Nephron progenitor cell (in vitro differentiated cells): Measurements from ENCODE around the gene DDR1.
"Not testable (repeated sequence)": the region's sequence is repeated elsewhere in the genome, so short reads cannot be mapped to it uniquely, and the experiment has no call there.

Experiments used
- DNase-seq: peaks from one replicate; pipeline ENCODE4 v3.0.0; 2021
- H3K27ac Mint-ChIP-seq: 2 replicates; pipeline ENCODE4 v1.8.0; 2021; ENCODE audit warnings: mild to moderate bottlenecking, moderate library complexity, mixed read lengths
- H3K27me3 Mint-ChIP-seq: 2 replicates; pipeline ENCODE4 v1.8.0; 2021; ENCODE audit warnings: mild to moderate bottlenecking, low read depth, mixed read lengths; ENCODE audit not compliant: poor library complexity
- H3K36me3 Mint-ChIP-seq: 2 replicates; pipeline ENCODE4 v1.8.0; 2021; ENCODE audit warnings: low read depth, mixed read lengths
- H3K4me1 Mint-ChIP-seq: 2 replicates; pipeline ENCODE4 v1.8.0; 2021; ENCODE audit warnings: mixed read lengths
- H3K4me3 Mint-ChIP-seq: 2 replicates; pipeline ENCODE4 v1.8.0; 2021; ENCODE audit warnings: mild to moderate bottlenecking, moderate library complexity, mixed read lengths
- H3K9me3 Mint-ChIP-seq: 2 replicates; pipeline ENCODE4 v1.8.0; 2021; ENCODE audit warnings: mild to moderate bottlenecking, moderate library complexity, mixed read lengths
- TF ChIP-seq, protein P1 (sequence below): fragments of 200-600 bp; sonication (generic); IDR thresholded peaks from 2 replicates; pipeline ENCODE4 v1.5.0; 2021; ENCODE audit warnings: antibody characterized with exemption

DDR1 gene

DNA sequence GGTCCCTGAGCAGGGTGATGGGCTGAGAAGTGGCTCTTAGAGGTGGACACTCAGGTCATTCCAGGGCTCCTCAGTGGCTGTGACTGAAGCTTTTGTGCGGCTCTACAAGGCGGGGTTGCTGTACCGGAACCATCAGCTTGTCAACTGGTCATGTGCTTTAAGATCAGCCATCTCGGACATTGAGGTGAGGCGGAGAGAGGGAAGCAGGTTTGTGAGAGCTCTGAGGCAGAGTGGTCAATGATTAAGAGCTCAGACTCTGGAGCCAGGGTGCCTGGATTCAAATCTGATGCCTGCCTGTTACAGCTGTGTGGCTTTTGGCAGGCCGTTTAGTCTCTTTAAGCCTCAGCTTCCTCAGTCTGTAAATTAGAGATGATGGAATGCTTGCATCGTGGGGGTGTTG lies 32.7 kb downstream of the DDR1 start:
- H3K27me3 Mint-ChIP-seq = peaks cover under 1% of the 10 kb centered on the region
- H3K4me1 Mint-ChIP-seq = peaks cover 43% of the 10 kb centered on the region
- DNase-seq = no peak
- TF ChIP-seq, protein P1, sequence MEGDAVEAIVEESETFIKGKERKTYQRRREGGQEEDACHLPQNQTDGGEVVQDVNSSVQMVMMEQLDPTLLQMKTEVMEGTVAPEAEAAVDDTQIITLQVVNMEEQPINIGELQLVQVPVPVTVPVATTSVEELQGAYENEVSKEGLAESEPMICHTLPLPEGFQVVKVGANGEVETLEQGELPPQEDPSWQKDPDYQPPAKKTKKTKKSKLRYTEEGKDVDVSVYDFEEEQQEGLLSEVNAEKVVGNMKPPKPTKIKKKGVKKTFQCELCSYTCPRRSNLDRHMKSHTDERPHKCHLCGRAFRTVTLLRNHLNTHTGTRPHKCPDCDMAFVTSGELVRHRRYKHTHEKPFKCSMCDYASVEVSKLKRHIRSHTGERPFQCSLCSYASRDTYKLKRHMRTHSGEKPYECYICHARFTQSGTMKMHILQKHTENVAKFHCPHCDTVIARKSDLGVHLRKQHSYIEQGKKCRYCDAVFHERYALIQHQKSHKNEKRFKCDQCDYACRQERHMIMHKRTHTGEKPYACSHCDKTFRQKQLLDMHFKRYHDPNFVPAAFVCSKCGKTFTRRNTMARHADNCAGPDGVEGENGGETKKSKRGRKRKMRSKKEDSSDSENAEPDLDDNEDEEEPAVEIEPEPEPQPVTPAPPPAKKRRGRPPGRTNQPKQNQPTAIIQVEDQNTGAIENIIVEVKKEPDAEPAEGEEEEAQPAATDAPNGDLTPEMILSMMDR = no peak
- H3K27ac Mint-ChIP-seq = peak overlapping the region; percentile 30
- no peak overlapping the region for H3K4me3 Mint-ChIP-seq
- H3K9me3 Mint-ChIP-seq = no peaks in the 10 kb centered on the region
- H3K36me3 Mint-ChIP-seq = peaks cover 38% of the 10 kb centered on the region

DNA sequence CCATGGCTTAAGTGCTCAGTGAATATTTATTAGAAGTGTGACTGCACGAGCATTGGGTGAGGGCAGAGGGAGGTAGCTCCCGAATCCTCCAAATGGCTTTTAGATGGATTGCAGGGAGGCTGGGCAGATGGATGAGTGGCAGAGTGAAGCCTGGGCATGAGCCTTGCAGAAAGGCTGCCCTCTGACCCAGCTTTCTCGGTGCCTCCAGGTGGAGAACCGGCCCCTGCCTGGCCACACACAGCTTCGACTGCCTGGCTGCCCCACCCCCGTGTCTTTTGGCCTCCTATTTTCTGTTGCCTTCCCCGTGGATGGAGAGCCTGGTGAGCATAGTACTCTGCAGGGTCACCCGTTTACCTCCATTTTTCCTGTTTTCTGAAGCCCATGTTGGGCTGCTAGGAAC lies 33.2 kb downstream of the DDR1 start:
- no peak for DNase-seq
- peaks cover 38% of the 10 kb centered on the region for H3K36me3 Mint-ChIP-seq
- TF ChIP-seq, protein P1 = no peak
- H3K4me1 Mint-ChIP-seq = peaks cover 43% of the 10 kb centered on the region
- no peaks in the 10 kb centered on the region for H3K27me3 Mint-ChIP-seq
- no peak overlapping the region for H3K4me3 Mint-ChIP-seq
- H3K27ac Mint-ChIP-seq = no peak overlapping the region
- H3K9me3 Mint-ChIP-seq = no peaks in the 10 kb centered on the region

DNA sequence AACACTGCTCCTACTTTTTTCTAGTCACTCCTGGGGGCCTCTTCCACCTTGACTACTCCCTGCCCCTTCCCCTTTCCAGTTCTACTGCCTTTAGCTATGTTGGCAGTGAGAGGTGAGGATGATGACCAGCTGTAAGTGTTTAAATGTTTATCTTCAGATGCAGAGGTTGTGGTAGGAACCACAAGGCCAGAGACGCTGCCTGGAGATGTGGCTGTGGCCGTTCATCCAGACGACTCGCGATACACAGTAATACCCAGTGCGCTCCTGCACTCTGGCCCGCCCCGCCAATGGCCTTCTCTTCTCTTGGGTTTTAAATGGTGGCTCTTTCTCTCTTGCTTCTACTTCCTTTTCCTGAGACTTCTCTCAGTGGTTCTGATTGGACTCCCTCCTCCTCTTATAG lies 34.4 kb downstream of the DDR1 start:
- H3K4me3 Mint-ChIP-seq = no peak overlapping the region
- no peak overlapping the region for H3K27ac Mint-ChIP-seq
- H3K4me1 Mint-ChIP-seq = peaks cover 36% of the 10 kb centered on the region
- TF ChIP-seq, protein P1 = no peak
- peaks cover 39% of the 10 kb centered on the region for H3K36me3 Mint-ChIP-seq
- DNase-seq = no peak
- no peaks in the 10 kb centered on the region for H3K27me3 Mint-ChIP-seq
- no peaks in the 10 kb centered on the region for H3K9me3 Mint-ChIP-seq

DNA sequence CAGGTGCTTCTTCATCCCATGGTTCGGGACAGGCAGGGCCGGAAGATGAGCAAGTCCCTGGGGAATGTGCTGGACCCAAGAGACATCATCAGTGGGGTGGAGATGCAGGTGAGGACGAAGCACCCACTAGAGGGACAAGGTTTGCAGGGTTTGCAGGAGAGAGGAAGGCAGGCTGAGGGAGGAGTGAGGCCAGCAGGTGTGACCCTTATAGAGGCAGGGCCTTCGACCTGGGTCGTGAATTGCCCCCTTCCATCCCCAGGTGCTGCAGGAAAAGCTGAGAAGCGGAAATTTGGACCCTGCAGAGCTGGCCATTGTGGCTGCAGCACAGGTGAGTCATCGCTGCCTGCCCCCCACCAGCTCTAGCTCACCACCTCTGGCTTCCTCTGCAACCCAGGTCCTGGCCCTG lies 38.1 kb downstream of the DDR1 start:
- H3K27me3 Mint-ChIP-seq = no peaks in the 10 kb centered on the region
- no peaks in the 10 kb centered on the region for H3K9me3 Mint-ChIP-seq
- no peak overlapping the region for H3K27ac Mint-ChIP-seq
- TF ChIP-seq, protein P1 = no peak
- H3K4me1 Mint-ChIP-seq = peaks cover 9% of the 10 kb centered on the region
- peaks cover 36% of the 10 kb centered on the region for H3K36me3 Mint-ChIP-seq
- DNase-seq = no peak
- no peak overlapping the region for H3K4me3 Mint-ChIP-seq

DNA sequence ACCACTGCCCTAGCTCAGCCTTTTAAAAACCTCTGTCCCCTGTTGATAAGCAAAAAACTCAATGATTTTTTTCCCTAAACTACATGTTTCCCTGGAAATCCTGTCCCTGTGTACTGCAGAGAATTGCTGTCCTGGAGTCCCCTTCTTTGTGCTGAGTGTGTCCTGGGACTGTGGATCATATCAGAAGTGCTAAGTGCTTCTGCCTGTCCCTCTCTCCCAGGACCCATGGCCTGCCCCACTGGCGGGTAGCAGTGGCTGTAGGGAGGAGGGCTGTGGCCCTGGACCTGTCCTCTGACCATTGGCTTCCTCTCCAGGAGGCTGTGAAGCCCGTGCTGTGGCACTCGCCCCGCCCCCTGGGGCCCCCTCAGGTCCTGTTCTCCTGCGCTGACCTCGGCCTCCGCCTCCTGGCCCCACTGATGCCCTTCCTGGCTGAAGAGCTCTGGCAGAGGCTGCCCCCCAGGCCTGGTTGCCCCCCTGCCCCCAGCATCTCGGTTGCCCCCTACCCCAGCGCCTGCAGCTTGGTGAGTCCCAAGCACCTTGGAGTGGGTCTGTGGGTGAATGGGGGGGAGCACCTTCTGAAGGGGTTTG lies 39.8 kb downstream of the DDR1 start:
- not testable (repeated sequence) for H3K4me1 Mint-ChIP-seq, DNase-seq, H3K27ac Mint-ChIP-seq, H3K4me3 Mint-ChIP-seq, H3K27me3 Mint-ChIP-seq
- Mint-ChIP-seq H3K9me3 (peaks cover 13% of the 10 kb centered on the region), H3K36me3 (peaks cover 47% of the 10 kb centered on the region)

DNA sequence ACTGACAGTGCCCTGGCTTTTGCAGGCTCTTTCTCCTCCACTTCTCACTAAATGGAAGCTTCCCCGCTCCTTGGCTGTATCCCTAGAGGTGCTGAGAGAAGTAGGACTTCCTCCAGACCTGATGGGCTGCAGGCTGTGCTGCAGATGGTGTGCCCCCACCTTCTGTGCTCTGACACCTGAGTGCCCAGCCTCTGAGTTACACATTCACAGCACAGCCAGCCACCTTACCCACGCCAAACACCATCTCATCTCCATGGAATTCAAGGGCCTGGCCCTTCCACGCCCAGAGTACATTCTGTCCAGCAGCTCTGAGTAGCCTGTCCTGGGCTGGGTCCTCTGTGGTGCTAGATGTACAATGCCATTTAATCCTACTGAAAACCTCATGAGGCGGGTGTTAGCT lies 42.3 kb downstream of the DDR1 start:
- Mint-ChIP-seq H3K27me3 (no peaks in the 10 kb centered on the region), H3K4me1 (peaks cover 5% of the 10 kb centered on the region), H3K27ac (no peak overlapping the region)

DNA sequence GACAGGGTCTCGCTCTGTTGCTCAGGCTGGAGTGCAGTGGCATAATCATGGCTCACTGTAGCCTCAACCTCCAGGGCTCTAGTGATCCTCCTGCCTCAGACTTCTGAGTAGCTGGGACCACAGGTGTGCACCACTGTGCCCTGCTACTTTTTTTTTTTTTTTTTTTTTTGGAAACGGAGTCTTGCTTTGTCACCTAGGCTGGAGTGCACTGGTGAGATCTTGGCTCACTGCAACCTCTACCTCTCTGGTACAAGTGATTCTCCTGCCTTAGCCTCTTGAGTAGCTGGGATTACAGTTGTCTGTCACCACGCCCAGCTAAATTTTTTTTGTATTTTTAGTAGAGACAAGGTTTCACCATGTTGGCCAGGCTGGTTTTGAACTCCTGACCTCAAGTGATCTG lies 42.8 kb downstream of the DDR1 start:
- not testable (repeated sequence) for DNase-seq, H3K4me3 Mint-ChIP-seq, H3K27me3 Mint-ChIP-seq, H3K27ac Mint-ChIP-seq, H3K4me1 Mint-ChIP-seq
- Mint-ChIP-seq H3K36me3 (peaks cover 49% of the 10 kb centered on the region), H3K9me3 (peaks cover 16% of the 10 kb centered on the region)

More for the DNA sequence above, 42.3 kb downstream of the DDR1 start:
- H3K4me3 Mint-ChIP-seq = no peak overlapping the region
- H3K9me3 Mint-ChIP-seq = peaks cover 16% of the 10 kb centered on the region
- TF ChIP-seq, protein P1 = no peak
- DNase-seq = no peak
- peaks cover 51% of the 10 kb centered on the region for H3K36me3 Mint-ChIP-seq
